Cerebellar nuclear complex (tissue), 1 donor: ENCODE data around the gene DKK3.

Source experiments
- DNase-seq, 2 experiments: peaks; one replicate each; lab custom pipeline; 2025; lab: John Stamatoyannopoulos, UW

The DKK3 gene

GRCh38 chr11:12029738-12030363, 21.4 kb upstream of the DKK3 start:
- no peak for DNase-seq

DNA sequence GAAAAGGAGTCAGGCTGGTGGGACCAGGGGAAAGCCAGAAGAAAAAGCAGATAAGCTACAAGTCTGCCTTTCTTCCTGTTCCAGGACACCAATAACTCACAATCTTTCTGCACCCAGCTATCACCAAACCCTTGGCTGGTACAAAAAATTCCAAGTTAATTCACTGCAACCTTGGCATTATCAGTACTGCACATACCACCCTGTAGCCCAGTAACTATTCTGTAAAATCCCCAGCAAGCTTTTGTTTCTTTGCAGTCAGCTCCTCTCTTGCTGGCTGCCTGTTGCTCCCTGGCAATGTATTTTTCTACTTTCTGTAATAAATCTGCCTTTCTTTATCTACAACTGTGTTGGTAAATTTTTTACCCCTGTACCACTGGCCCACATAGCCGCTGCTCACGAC, 20.7 kb upstream of the DKK3 start:
- DNase-seq = no peak

GRCh38 chr11:12028303-12028702, 19.9 kb upstream of the DKK3 start:
- DNase-seq = no peak

GRCh38 chr11:12026331-12027211, 18.1 kb upstream of the DKK3 start:
- DNase-seq = no peak

GRCh38 chr11:12024254-12024926, 16.0 kb upstream of the DKK3 start:
- no peak for DNase-seq

DNA sequence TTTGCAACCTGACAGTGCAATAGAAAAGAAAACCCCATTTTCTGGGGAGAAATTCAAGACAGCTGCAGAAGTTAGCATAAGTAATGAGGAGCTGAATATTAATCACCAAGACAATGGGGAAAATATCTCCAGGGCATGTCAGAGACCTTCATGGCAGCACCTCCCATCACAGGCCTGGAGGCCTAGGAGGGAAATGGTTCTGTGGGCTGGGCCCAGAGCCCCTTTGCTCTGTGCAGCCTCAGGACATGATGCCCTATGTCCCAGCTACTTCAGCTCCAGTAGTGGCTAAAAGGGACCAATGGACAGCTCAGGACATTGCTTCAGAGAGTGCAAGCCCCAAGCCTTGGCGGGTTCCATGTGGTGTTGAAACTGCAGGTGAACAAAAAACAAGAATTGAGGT, 14.6 kb upstream of the DKK3 start:
- DNase-seq = no peak

DNA sequence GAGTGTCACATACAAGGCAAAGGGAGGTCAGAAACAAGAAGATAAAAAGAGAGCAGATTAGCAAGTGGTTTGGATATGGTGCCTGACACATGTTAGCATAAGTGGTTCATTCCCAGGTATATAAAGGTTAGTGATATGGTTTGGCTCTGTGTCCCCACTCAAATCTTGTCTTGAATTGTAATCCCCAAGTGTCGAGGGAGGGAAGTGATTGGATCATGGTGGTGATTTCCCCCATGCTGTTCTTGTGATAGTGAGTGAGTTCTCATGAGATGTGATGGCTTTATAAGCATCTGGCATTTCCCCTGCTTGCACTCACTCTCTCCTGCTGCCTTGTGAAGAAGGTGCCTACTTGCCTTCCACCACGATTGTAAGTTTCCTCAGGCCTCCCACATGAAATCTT, 12.1 kb upstream of the DKK3 start:
- no peak for DNase-seq

DNA sequence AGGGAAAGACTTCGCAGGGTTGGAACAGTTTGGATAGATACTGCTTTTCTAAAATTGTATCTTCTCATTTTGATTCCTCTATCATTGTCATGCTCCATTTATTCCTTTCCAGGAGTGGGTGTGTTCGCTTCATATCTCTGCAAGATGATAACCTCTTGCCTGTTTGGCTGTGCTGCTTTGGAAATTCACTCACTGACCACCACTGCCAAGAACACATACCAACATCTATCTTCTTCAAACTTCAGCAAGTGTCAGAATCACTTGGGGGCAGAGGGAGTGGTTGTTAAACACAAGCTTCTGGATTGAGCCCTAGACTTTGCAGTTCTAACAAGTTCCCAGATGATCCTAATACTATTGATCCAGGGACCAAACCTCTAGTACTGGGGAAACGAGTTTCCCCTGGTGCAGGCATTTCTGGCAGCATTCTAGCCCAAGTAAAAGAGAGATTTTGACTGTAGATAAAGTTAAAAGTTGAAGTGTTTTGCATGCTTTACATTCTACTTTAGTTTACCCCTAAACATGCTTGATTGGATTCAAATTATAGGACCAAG, 11.5 kb upstream of the DKK3 start:
- no peak for DNase-seq

DNA sequence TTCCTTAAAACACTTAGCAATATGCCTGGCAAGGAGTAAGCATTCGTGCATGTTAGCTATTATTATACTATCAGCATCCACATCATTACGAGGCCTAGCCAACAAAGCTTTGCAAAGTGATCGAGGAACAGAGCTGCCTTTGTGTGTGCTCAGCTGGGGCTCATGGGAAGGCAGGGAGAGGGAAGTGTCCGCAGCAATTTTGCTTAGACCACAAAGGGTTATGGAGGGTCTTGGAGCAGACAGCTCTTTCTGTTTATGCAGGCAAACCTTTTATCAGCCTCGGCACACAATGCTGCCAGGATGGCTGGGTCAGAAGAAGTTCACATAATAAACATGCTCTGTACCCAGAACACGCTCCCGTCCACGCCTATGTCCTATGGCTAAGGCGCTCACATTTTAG, 10.9 kb upstream of the DKK3 start:
- DNase-seq = no peak

DNA sequence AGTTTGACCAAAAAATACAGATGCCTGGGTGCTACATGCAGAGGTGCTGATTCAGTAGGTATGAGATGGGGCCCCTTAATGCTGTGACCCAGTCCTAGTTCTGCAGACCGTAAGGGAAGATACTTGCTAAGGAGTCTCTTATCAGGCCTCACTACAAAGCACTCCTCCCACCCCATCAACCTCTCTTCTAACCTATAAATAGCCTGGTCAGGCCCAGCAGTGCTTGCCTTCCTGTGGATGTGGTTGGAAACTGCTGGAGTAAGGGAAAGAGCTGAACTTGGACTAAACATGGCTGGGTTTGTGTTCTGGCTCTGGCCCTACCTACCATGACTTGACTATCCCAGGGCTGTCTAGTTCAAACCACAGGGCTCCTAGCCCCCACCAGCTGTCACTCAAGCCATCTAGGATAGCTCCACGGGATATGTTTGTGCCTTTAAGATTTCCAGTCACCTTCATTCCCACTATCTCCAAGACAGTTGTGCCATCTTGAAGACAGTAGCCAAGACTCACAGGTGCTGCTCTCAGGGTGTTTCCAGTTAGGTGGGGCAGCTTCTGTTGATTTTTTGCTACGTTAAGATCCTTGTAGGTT, 9.5 kb upstream of the DKK3 start:
- no peak for DNase-seq

DNA sequence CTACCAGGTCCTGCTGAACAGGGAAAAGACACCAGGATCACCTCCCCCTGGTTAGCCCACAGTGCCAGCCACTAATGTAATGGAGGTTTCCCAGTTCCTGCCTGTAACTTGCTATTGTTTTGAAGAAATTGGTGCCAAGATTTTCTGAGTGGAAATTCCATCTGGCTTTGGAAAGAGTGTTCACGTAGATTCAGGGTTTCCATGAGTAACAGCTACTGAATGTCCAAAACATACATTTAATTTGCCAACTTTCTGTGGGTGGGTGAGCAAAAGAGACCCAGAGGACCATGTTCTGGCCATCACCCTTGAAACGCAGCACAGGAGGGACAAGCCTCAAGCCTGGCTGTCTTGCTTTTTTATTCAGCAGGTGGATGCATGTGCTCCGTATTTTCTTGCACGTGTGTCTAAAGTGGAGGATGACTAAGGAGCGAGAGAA, 8.8 kb upstream of the DKK3 start:
- no peak for DNase-seq

DNA sequence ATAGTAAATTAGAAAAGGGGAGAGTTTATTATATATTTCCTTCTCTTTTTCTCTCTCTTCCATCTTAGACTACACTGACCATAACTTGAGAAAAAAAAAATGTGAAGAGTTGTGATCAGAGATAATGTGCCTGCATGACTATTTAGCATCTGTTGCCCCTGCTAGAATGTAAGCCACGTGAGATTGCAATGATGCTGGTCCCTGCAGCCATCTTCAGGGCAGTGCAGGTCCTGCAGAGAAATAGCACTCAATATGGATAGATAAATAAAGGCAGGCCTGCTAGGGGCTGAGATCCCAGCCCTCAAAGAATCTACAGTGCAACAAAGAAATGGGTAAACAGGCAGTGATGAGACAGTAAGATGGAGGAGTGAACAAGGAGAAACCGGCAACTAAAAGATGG, 7.8 kb upstream of the DKK3 start:
- DNase-seq = no peak

DNA sequence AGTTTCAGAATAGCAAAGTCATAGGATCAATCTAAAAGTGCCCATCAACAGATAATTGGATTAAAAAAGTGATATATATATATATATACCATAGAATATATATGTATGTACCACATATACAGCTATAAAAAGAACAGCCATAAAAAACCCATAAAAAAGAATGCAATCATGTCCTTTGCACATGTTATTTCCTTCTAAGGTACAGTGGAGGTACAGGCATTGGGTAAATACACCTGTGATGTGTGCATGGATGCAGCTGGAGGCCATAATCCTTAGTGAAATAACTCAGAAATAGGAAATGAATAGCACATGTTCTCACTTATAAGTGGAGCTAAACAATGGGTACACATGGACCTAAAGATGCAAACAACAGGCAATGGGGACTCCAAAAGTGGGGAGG, 7.1 kb upstream of the DKK3 start:
- DNase-seq = no peak

- no peak for DNase-seq
These were observed 5.4 kb upstream of the DKK3 start for GRCh38 chr11:12013781-12014180.

DNA sequence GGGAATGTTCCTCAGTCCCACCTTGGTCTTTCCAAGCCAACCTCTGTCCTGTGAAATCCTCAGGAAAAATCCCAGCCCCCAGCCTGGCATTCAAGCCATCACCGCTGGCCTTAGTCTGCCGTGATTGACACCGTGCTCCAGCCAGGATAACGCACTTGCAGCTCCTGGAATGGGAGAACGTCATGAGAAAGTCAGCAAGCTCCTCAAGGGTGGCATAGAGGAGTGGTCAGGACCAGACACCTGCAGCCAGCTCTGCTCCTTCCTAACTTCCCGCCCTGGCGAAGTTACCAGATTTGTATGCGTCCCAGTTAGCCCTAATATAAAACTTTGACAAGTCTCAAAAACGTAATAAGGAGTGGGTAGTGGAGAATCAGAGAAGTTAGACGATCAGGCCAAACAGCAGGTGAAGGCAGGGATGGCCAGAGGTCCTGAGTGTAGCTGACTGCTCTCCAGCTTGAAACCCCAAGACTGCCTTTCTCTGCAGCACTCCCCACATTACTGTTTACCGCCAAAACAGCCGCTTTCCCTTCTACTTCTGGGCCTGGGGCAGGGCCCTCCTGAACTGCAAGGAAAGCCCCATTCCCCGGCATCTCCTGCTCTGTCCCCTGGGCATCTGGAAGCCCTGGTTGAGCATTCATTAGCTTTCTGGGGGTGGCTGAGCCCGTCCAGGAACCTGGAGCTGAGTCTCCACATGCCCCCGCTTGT, 1.3 kb upstream of the DKK3 start:
- no peak for DNase-seq

- DNase-seq = no peak
These were observed 577 bp upstream of the DKK3 start for GRCh38 chr11:12008790-12009616.

GRCh38 chr11:12007230-12007593, 1.2 kb downstream of the DKK3 start:
- no peak for DNase-seq

DNA sequence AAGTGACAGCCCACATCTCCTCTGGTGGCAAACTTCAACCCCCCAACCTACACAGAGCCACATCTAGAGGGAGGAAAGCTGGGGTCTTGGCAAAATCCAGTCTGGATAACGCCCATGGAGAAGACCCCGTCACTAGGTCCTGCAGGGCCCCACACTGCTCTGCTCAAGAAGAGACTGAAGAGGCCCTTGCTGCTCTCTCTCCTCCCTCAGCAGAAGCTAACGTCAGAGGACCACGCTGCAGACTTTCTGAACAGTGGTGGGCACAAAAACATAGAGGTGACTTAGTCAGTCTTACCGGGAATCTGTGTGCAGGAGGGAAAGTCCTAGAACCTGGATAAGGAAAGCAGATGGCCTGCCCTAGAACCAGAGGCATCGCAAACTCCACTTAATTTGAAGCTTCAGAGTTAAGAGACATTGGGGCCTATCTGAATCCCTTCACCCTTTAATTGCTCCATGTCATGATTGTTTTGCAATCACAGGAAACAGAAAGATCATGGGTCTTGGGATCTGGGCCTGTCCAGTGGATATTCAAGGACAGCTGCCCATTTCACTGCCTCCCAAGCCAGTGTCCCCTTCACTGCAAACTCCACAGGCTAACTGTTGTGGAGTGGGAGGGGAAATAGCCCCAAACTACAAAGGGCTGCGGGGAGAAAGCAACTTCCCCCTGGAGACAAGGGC, 1.7 kb downstream of the DKK3 start:
- DNase-seq = no peak

DNA sequence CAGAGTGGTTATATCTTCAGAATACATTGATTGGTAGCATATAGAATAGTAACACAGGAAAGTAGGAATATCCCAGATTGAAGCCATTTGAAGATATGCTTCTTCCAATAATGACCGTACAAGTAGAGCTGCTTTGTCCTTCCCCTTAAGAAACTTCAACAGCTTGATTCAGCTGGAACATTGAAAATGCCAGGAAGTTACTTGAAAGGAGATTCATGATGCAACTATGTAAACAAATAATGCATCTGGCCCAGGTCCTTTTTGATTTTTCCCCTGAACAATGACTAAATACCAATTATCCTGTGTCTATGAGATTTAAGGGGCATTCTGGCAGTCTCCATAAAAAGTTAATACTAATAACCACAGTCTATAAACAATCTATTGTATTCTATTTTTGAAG, 3.0 kb downstream of the DKK3 start:
- no peak for DNase-seq

DNA sequence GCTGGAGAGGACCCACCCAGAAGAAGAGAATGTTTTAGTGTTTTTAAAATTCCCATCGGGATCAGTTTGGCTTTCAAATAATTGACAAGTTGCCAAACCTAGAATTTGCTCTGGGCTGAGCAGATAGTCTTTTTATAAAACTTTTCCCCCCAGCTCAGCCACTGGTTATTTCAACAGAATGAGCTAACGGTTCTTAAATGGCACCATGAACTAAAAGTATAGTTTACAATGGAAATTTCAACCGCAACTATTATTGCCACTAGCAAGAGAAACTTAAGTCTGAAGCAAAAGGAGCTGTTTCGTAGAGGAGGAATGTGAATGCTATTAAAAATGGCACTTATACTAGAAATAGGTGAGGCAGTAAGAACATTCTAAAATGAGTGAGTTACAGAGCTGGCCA, 3.4 kb downstream of the DKK3 start:
- DNase-seq = no peak
